GM18499 (cell line): ENCODE measurements around the gene ZNF497.
A peak's percentile ranks its signal among the peaks of the same experiment; 100 is the strongest.
"Not testable (repeated sequence)": the region's sequence is repeated elsewhere in the genome, so short reads cannot be mapped to it uniquely, and the experiment has no call there.

Experiments
- ATAC-seq: cut with Tn5 transposase; IDR thresholded peaks from one replicate; pipeline ENCODE4 v1.9.1; 2021; ENCODE audit warnings: moderate number of reproducible peaks; ENCODE audit not compliant: insufficient read depth, unreplicated experiment

Gene ZNF497

DNA sequence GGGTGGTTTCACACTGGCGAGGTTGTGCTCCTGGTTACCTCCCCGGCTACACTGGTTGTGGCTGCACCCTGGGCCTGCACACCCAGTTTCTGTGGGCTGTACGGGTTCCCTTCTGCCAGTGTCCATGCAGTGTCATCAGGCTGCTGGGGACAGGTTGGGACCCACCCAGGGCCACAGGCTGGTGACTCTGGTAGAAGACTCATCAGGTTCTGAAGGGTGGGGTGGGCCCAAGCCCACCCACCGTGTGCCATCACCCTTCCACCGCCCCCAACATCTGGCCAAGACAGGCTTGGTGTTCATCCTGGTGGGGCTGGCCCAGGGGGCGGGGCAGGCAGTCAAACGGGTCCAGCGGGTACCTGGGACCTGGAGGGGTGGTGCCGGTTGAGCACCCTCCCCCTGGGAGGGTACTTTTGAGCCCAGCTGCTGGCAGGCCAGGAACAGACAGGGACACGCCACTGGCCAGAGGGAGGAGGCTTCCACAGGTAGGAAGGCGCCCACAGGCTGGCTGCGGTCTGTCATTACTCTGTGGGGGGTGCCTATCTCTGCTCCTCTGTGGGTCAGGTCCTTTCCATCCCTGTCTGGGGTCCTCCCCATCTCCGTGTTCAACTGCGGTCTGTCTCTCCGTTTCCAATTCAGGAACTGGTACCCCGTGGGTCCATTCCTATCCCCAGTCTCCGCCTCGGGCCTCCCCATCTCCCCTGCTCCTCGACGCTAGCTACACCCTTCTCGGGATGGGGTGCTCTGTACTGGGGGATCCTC lies 32.8 kb upstream of the ZNF497 start, which contains the start of gene RNF225:
Gene RNF225, plus strand, starts transcription at position 437 of the 759 bp plus-strand sequence. CDS start 434 bp downstream, outside the sequence.
- no peak for ATAC-seq

DNA sequence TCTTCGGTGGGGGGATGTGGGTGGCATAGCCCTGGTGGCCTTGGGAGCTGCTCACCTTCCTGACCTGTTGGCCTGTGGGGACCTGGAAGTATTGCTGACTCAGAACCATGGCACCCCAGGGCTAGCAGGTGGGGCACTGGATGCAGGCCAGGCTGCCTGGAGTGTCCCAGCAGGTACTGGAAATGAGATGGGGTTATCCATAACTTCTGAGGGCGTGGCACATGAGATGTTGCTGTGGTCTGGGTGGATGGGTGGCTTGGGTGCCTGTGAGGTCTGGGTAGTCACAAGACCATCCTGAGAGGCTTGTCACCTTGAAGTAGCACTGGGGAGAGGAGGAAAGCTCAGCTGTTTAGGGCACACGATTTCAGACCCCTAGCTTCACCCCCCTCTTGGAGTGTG lies 32.3 kb upstream of the ZNF497 start:
- no peak for ATAC-seq

DNA sequence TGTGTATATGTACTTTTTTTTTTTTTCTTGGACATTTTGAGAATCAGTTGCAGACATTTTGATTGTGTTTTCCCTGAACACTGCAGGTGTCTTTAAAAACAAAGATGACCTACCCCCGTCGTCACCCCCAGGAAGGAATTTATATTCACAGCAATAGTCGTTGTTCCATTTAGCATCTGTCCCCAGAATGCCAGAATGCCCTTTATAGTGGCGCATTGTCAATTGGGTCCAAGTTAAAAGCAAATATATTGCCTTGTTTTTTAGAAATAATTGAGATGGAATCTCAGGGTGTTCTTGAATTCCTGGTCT lies 31.1 kb upstream of the ZNF497 start:
- ATAC-seq = no peak

DNA sequence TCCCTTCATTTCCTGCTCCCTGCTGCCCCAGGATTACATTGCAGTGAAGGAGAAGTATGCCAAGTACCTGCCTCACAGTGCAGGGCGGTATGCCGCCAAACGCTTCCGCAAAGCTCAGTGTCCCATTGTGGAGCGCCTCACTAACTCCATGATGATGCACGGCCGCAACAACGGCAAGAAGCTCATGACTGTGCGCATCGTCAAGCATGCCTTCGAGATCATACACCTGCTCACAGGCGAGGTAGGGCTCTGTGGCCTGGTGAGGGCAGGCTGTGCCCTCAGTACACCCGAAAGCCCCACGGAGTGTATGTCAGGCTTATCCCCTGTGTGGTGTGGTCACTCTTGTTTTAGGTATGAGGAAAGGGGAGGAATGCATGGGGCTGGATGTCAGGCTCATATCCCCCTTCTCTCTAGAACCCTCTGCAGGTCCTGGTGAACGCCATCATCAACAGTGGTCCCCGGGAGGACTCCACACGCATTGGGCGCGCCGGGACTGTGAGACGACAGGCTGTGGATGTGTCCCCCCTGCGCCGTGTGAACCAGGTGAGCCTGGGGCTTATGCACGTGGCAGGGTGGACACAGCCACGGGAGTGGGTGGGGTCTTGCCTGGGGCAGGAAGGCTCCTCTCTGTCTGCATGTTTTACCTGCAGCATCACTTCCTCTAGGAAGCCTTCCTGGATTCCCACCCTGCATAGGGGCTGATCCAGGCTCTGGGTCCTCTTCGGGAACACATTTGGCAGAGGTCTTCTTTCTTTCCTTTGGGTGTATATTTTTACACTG lies 30.6 kb upstream of the ZNF497 start:
- no peak for ATAC-seq

DNA sequence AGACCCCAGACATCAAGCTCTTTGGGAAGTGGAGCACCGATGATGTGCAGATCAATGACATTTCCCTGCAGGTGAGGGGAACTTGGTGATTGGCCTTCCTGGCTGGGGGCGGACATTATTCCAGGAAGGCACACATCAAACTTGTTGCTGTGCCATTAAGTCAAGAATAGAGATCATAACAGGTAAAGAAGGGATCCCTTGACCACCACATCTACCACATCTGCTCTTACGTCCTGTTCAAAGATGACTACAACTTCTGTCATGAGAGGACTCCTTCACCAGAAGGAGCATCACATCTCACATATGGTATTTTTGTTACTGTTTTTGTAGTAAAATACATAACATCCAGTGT lies 25.6 kb upstream of the ZNF497 start:
- no peak for ATAC-seq

DNA sequence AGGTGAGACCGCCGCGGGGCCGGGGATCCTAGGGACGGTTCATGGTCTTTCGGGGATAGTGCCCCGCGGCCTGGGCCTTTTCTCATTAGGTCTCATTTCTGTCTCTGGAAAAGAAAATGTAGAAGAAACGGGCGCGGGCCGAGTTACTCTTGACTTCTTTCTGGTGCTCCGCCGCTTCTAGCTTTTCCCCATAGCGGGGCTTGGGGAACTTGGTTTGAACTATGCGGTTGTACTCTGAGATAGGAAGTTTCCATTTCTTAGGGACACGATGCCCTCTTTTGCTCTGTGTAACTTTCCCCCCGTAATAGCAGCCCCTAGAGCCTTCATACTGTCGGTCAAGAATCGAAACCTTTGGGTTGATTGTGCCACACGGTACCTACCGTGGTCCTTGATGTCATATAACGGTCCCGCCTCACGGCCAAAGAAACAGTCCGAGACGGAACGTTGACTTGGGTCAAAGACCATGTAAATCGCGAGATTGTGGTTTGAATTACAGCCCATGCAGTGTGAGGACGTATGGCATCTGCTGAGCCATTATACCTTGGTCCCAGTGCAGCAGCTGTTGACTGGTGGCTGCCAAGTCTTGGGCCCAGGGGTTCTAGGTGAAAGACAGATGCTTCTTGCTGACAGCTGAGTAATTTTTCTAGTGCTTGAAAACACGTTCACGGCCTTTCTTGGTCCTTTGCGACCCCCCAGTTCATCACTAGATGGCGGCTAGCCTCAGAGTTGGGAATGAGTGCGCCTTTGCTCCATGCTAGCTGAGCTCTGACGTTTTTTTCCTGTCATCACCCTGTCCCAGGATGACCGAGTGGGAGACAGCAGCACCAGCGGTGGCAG lies 25.0 kb upstream of the ZNF497 start:
- ATAC-seq = no peak

DNA sequence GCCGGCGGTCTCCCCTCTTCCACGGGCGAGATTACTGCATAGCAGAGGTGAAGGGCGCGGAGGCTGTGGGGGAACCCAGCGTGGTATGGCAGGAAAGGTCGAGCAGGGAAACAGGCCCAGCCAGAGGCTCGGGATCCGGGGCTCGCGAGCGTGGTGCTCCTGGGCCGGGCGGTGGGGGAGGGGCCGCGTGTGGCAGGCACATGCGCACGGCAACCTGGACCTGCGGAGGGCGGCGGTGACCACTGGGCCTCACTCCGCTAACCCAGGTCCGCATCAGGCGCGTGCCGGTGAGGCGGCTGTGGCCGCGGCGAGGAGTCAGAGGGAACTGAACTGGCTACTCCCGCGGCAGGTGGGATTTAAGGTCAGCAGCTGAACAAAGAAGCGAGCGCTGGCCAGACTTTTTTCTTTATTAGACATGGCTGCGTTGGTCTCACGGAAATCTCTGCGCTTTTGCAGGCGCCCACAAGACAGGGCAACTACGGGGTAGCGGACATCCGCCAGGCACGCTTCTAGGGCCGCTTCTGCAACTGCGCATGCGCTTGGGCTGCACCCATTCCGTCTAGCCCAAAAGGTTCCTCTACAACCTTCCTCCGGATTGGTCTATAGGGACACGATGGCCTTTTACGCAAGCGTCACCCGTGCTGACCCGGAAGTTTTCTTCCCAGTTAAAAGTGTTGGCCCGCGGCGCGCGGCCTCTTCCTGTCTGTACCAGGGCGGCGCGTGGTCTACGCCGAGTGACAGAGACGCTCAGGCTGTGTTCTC lies 24.2 kb upstream of the ZNF497 start, which contains the start of gene RPS5:
Gene RPS5, plus strand, starts transcription at position 694 of the 762 bp plus-strand sequence. CDS start 869 bp downstream, outside the sequence.
- peak; percentile 56 for ATAC-seq

DNA sequence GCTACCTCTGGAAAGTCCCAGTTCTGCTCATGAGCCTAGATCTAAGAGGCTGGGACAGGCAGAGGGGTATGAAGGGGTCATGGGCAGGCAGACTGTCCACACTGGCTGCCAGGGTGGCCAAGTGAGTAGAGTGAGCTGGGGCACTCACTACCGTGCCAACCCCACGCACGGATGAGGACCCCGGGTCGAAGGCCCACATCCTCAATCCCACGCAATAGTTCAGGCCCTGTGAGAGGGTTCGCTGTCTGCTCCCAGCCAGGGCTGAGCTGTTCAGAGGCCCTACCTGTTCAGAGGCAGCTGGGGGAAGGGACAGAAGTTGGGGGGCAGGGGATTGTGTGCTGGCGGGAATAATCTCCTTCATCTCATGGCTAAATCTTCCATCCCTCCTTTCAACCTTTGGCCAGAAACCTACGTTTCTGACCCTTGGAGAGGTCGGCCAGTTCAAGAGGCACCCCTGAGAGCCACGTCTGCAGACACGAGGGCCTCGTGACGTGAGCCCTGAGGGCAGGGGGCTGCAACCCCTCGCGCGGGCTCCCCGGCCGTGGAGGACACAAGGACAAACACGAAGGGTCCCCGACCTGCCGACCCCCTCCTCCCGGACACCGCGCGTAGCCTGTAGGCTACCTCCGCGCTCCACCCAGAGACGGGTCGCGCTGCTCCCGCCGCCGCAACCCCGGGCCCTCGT lies 23.5 kb upstream of the ZNF497 start:
- ATAC-seq = no peak

DNA sequence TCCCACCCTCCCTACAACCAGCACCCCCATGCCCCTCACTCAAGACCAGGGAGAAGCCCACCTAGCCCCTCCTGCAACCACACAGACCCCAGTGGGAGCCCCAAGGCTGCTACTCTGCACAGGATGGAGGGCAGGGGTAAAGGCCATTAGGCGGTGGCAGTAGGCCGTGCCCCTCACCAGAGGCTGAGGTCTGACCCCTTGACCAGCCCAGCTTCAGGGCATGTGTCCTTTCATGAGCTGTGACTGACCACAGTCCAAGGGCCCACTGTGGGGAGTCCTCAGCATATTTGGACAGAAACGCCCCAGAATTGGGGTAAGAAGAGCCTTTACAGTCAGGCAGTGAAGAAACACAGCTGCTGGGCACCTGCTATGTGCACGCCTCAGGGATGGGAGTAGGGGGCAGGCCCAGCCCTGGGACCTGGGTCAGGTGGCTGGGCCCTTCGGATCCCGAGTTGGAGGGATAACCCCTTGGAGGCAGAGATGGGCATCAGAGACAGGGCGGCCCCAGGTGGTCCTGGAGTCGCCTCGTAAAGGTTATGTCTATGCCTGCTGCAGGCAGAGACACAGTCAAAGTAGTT lies 22.9 kb upstream of the ZNF497 start:
- no peak for ATAC-seq

DNA sequence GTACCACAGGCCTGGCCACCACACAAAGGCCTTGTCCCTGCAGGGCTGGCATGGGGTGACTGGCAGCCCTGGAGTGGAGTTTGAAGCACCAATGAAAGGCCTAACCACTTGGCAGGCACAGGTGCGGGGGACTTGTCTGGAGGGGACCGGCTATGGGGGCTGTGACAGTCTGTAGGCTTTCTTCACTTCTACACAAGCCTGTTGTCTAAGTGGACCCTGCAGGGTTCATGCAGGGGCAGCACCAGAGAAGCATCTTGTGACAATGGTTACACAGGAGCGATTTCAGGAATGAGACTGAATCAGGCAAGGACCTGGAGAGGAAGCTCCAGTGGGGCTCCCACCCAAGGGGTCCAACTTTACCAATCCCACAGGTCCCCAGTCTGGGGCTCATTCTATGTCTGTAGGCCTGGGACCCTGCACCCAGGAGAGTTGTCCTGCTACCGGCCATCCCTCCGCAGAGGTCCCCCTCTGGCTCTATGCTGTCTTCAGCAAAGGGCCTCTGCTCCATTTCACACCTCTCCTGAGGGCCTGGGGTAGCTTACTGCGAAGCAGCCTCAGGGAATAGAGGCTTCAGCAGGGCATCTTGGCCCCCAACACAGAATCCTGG lies 20.5 kb upstream of the ZNF497 start:
- no peak for ATAC-seq

DNA sequence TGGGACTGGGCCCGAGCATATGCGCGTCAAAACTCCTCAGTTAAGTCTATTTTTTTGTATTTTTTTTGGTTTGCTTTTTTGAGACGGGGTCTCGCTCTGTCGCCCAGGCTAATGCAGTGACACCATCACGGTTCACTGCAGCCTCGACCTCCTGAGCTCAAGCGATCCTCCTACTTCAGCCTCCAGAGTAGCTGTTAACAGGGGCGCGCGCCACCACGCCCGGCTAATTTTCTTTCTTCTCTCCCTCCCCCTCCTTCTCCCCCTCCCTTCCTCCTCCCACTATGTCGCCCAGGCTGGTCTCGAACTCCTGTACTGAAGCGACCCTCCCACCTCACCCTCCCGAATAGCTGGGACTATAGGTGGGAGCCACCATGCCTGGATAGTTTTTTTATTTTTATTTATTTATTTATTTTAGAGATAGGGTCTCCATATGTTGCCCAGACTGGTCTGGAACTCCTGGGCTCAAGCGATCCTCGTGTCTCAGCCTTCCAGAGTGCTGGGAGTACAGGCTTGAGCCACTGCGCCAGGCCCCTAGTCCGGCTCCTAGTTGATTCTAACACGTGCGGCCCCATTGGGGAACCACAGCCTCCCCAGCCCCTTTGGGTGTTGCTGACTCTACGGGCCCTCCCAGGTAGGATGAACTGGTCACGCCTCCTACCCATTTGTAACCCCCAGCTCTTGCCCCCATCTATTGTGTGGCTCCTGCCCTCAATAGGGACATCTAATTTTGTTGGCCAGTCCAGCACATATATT lies 19.1 kb upstream of the ZNF497 start:
- no peak for ATAC-seq

DNA sequence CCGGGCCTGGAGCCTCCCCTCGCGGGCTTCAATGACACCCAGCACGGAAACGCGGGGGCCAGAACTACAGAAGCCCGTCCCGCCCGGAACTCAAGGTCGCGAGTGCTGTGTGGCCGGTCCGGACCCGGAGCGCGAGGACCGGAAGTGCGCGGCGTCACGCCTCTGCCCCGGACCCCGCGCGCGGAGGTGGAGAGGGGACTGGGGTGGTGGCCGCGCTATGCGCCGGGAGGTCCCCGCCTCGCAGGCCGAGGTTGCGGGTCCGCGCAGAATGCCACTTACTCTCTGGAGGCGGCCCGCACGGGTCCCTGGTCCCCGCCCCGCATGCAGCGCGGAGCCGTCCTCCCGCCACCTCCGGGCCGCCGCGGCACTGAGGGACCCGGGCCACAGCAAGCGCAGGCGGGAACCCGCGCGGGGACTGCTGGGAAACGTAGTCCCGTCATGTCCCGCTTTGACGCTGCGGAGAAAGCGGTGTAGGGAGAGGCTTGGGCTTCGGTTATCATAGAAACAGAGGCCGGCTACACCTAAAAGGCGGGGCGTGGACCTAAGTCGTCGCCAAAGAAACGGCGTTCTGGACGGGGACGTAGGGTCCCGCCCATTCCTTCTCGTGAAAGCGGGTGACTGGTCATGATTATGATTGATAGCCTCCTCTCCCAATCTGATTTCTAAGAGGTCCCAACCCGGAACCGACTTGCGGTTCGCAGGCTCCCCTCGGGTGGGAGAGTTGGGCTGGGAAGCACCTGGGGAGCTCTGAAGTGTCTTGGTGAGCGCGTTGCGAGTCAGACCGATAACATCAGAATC lies 18.3 kb upstream of the ZNF497 start, which contains the start of gene ZNF837:
Gene ZNF837, minus strand, starts transcription at position 369 of the 798 bp plus-strand sequence. CDS start 11,698 bp downstream, outside the sequence.
- peak; percentile 55 for ATAC-seq

DNA sequence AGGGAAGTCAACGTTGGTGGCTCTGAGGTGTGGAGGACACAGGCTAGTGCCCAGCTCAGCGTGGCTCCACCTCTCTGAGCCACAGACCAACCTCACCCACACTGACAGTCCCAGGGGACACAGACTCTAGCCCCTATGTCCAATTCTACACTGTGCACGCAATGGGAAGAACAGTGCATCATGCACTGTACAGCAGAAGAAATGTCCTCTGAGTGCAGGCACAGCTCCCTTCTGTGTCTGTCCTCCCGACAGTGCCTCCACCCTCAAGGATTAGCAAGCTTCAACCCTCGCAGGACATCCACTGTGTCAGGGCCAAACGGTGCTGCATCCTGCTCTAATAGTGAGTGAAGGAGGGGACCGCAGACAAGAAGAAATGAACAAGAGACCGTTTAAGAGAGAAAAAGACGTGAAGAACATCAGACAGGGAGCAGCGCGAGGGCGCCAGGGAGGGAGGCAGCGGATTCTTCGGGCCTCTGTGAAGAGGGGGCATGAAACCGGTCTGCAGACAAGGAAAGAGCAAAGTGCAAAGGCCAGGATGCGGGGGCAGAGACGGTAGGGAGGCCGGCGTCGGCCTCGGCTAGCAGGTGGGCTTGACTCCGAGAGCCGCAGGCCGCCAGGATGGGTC lies 17.6 kb upstream of the ZNF497 start:
- ATAC-seq = no peak

DNA sequence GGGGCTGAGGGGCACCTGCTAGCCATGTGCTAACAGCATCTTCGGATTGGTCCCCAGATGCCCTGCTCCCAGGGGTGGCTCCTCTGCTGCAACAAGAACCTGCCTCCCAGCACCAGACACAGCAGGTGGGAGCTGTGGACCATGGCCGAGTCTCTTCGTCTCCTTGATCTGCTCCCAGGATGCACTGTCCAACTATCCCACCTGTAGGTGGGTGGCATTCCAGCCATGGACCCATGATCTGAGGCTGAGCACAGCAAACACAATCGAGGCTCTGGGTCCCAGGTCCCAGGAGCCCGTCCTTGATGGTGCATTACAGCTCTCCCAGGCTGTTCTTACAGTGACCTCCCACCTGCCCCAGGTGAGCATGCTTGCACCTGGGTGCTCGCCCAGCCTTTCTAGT lies 16.7 kb upstream of the ZNF497 start:
- ATAC-seq = no peak

DNA sequence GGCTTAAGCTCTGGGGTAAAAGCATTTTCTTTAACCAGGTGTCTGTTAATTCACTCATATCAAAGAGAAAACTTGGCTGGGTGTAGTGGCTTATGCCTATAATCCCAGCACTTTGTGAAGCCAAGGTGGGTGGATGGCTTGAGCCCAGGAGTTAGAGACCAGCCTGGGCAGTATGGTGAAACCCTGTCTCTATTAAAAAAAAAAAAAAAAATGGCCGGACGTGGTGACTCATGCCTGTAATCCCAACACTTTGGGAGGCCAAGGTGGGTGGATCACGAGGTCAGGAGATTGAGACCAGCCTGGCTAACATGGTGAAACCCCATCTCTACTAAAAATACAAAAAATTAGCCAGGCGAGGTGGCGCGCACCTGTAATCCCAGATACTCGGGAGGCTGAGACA lies 14.2 kb upstream of the ZNF497 start:
- not testable (repeated sequence) for ATAC-seq

DNA sequence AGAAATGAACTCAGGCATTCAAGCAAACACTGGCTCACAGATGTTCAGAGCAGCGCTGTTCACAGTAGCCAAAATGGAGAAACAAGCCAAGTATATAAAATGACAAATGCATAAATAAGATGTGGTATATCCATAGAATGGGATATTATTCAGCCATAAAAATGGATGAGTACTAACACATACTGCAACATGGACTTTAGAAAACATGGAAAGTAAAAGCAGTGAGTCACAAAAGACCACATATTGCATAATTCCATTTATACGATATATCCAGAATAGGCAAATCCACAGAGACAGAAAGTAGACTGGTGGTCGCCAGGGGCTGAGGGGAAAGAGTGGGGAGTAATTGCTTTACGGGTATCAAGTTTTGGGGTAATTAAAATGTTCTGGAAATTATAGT lies 11.6 kb upstream of the ZNF497 start:
- no peak for ATAC-seq
